ENCODE data around the gene KCNQ1.

GRCh38 chr11:2649400-2649799 lies 204.6 kb downstream of the KCNQ1 start:
- TF ChIP-seq POLR2A (IDR thresholded peaks at IDR 0.05; ENCODE audit: low read length) (no peak), GATA1 (IDR thresholded peaks at IDR 0.05; ENCODE audit: low read depth, low read length) (no peak)
